Measurements from ENCODE around the gene SSMEM1.
A peak's percentile ranks its signal among the peaks of the same experiment; 100 is the strongest.

SSMEM1 gene

GRCh38 chr7:130174237-130174959 lies 33.3 kb upstream of the SSMEM1 start:
- H3K27ac ChIP-seq (ENCODE audit: low read length, poor library complexity, severe bottlenecking): no peak overlapping the region
- H3K9ac ChIP-seq (ENCODE audit: low read length): no peak overlapping the region
- peaks cover 6% of the 10 kb centered on the region for H3K79me1 ChIP-seq (replicated peaks; ENCODE audit: low read length, poor library complexity, severe bottlenecking)
- no peak overlapping the region for H3K18ac ChIP-seq (ENCODE audit: low read depth in 1 of 2, low read length in 2 of 2)
- WGBS: 100% methylated on average over 3 of the region's 4 CpGs
- no peak overlapping the region for H3K4ac ChIP-seq (ENCODE audit: low read depth in 1 of 2, low read length in 2 of 2)
- H3K4me1 ChIP-seq (ENCODE audit: control insufficient read depth, insufficient read depth, low read depth, low read length): peaks cover 1% of the 10 kb centered on the region
- no peak overlapping the region for H3K23ac ChIP-seq (ENCODE audit: low read length in 2 of 2)
- H3K36me3 ChIP-seq (ENCODE audit: control insufficient read depth in 1 of 2, insufficient read depth in 2 of 2, low read depth in 1 of 2, low read length in 2 of 2): peaks cover 12 to 60% of the 10 kb centered on the region in 2 experiments
- no peak overlapping the region for H2BK12ac ChIP-seq (ENCODE audit: low read length in 2 of 2)
- no peak for DNase-seq
- H4K91ac ChIP-seq (ENCODE audit: low read length): no peak overlapping the region
- no peak overlapping the region for H2BK15ac ChIP-seq (ENCODE audit: low read depth, poor library complexity, severe bottlenecking)
- H2AFZ ChIP-seq (ENCODE audit: low read depth, low read length): no peak overlapping the region
- H3K14ac ChIP-seq (ENCODE audit: low read length in 2 of 2): no peak overlapping the region
- no peak overlapping the region for H2BK120ac ChIP-seq (ENCODE audit: low read depth, low read length)
- H3K27me3 ChIP-seq (ENCODE audit: control insufficient read depth in 1 of 2, insufficient read depth in 1 of 2, low read length in 2 of 2): no peaks in the 10 kb centered on the region
- no peak overlapping the region for H4K8ac ChIP-seq (ENCODE audit: low read length)
- H3K4me3 ChIP-seq (ENCODE audit: insufficient read depth in 1 of 2, low read depth in 1 of 2, low read length in 2 of 2): no peak overlapping the region
- no peak overlapping the region for H3K4me2 ChIP-seq (ENCODE audit: low read length, poor library complexity, severe bottlenecking)
- H2BK5ac ChIP-seq (ENCODE audit: low read depth, low read length, poor library complexity, severe bottlenecking): no peak overlapping the region
- no peaks in the 10 kb centered on the region for H3K9me3 ChIP-seq (ENCODE audit: control insufficient read depth, low read length)
- no peak overlapping the region for H2AK5ac ChIP-seq (ENCODE audit: low read length, severe bottlenecking)

GRCh38 chr7:130178251-130178650 lies 29.4 kb upstream of the SSMEM1 start:
- Histone ChIP-seq H2BK120ac (ENCODE audit: low read depth, low read length) (no peak overlapping the region), H4K8ac (ENCODE audit: low read length) (no peak overlapping the region), H3K14ac (ENCODE audit: low read length in 2 of 2) (no peak overlapping the region), H3K4me3 (ENCODE audit: insufficient read depth in 1 of 2, low read depth in 1 of 2, low read length in 2 of 2) (no peak overlapping the region), H3K9ac (ENCODE audit: low read length) (no peak overlapping the region), H2BK15ac (ENCODE audit: low read depth, poor library complexity, severe bottlenecking) (no peak overlapping the region), H3K4me1 (ENCODE audit: control insufficient read depth, insufficient read depth, low read depth, low read length) (peaks cover 1% of the 10 kb centered on the region), H3K9me3 (ENCODE audit: control insufficient read depth, low read length) (no peaks in the 10 kb centered on the region), H2AFZ (ENCODE audit: low read depth, low read length) (no peak overlapping the region), H3K79me1 (replicated peaks; ENCODE audit: low read length, poor library complexity, severe bottlenecking) (peaks cover 5% of the 10 kb centered on the region), H2BK12ac (ENCODE audit: low read length in 2 of 2) (no peak overlapping the region), H3K4me2 (ENCODE audit: low read length, poor library complexity, severe bottlenecking) (no peak overlapping the region), H2BK5ac (ENCODE audit: low read depth, low read length, poor library complexity, severe bottlenecking) (no peak overlapping the region), H3K27ac (ENCODE audit: low read length, poor library complexity, severe bottlenecking) (no peak overlapping the region), H2AK5ac (ENCODE audit: low read length, severe bottlenecking) (no peak overlapping the region), H3K27me3 (ENCODE audit: control insufficient read depth in 1 of 2, insufficient read depth in 1 of 2, low read length in 2 of 2) (no peaks in the 10 kb centered on the region), H3K4ac (ENCODE audit: low read depth in 1 of 2, low read length in 2 of 2) (no peak overlapping the region), H3K36me3 (ENCODE audit: control insufficient read depth in 1 of 2, insufficient read depth in 2 of 2, low read depth in 1 of 2, low read length in 2 of 2) (peaks cover 15 to 64% of the 10 kb centered on the region in 2 experiments), H3K18ac (ENCODE audit: low read depth in 1 of 2, low read length in 2 of 2) (no peak overlapping the region), H3K23ac (ENCODE audit: low read length in 2 of 2) (no peak overlapping the region), H4K91ac (ENCODE audit: low read length) (no peak overlapping the region)
- 100% methylated on average over 3 of the region's 4 CpGs for WGBS
- DNase-seq: no peak

GRCh38 chr7:130179631-130180030 lies 28.0 kb upstream of the SSMEM1 start:
- no peak overlapping the region for H3K4me3 ChIP-seq (ENCODE audit: insufficient read depth in 1 of 2, low read depth in 1 of 2, low read length in 2 of 2)
- WGBS: 75% methylated on average over 1 of the region's 2 CpGs
- H2BK15ac ChIP-seq (ENCODE audit: low read depth, poor library complexity, severe bottlenecking): no peak overlapping the region
- H3K27me3 ChIP-seq (ENCODE audit: control insufficient read depth in 1 of 2, insufficient read depth in 1 of 2, low read length in 2 of 2): no peaks in the 10 kb centered on the region
- no peak overlapping the region for H3K4ac ChIP-seq (ENCODE audit: low read depth in 1 of 2, low read length in 2 of 2)
- H3K4me1 ChIP-seq (ENCODE audit: control insufficient read depth, insufficient read depth, low read depth, low read length): peaks cover 1% of the 10 kb centered on the region
- H2BK120ac ChIP-seq (ENCODE audit: low read depth, low read length): no peak overlapping the region
- H2BK12ac ChIP-seq (ENCODE audit: low read length in 2 of 2): no peak overlapping the region
- H3K14ac ChIP-seq (ENCODE audit: low read length in 2 of 2): no peak overlapping the region
- H2AFZ ChIP-seq (ENCODE audit: low read depth, low read length): no peak overlapping the region
- H3K36me3 ChIP-seq (ENCODE audit: control insufficient read depth in 1 of 2, insufficient read depth in 2 of 2, low read depth in 1 of 2, low read length in 2 of 2): peaks cover 18 to 67% of the 10 kb centered on the region in 2 experiments
- H4K8ac ChIP-seq (ENCODE audit: low read length): no peak overlapping the region
- DNase-seq: no peak
- no peak overlapping the region for H2AK5ac ChIP-seq (ENCODE audit: low read length, severe bottlenecking)
- no peak overlapping the region for H3K23ac ChIP-seq (ENCODE audit: low read length in 2 of 2)
- H3K79me1 ChIP-seq (replicated peaks; ENCODE audit: low read length, poor library complexity, severe bottlenecking): peaks cover 5% of the 10 kb centered on the region
- H3K27ac ChIP-seq (ENCODE audit: low read length, poor library complexity, severe bottlenecking): no peak overlapping the region
- no peak overlapping the region for H2BK5ac ChIP-seq (ENCODE audit: low read depth, low read length, poor library complexity, severe bottlenecking)
- no peak overlapping the region for H3K4me2 ChIP-seq (ENCODE audit: low read length, poor library complexity, severe bottlenecking)
- no peak overlapping the region for H4K91ac ChIP-seq (ENCODE audit: low read length)
- no peaks in the 10 kb centered on the region for H3K9me3 ChIP-seq (ENCODE audit: control insufficient read depth, low read length)
- H3K18ac ChIP-seq (ENCODE audit: low read depth in 1 of 2, low read length in 2 of 2): no peak overlapping the region
- H3K9ac ChIP-seq (ENCODE audit: low read length): no peak overlapping the region

GRCh38 chr7:130180571-130181262 lies 26.9 kb upstream of the SSMEM1 start:
- no peak overlapping the region for H3K4me2 ChIP-seq (ENCODE audit: low read length, poor library complexity, severe bottlenecking)
- H3K79me1 ChIP-seq (replicated peaks; ENCODE audit: low read length, poor library complexity, severe bottlenecking): peaks cover 7% of the 10 kb centered on the region
- H3K27me3 ChIP-seq (ENCODE audit: control insufficient read depth in 1 of 2, insufficient read depth in 1 of 2, low read length in 2 of 2): no peaks in the 10 kb centered on the region
- no peaks in the 10 kb centered on the region for H3K9me3 ChIP-seq (ENCODE audit: control insufficient read depth, low read length)
- no peak overlapping the region for H3K14ac ChIP-seq (ENCODE audit: low read length in 2 of 2)
- peak; percentile 3 for DNase-seq
- no peak overlapping the region for H4K8ac ChIP-seq (ENCODE audit: low read length)
- no peak overlapping the region for H2BK120ac ChIP-seq (ENCODE audit: low read depth, low read length)
- H3K27ac ChIP-seq (ENCODE audit: low read length, poor library complexity, severe bottlenecking): no peak overlapping the region
- no peak overlapping the region for H2AK5ac ChIP-seq (ENCODE audit: low read length, severe bottlenecking)
- no peak overlapping the region for H4K91ac ChIP-seq (ENCODE audit: low read length)
- H2BK12ac ChIP-seq (ENCODE audit: low read length in 2 of 2): no peak overlapping the region
- no peak overlapping the region for H3K4ac ChIP-seq (ENCODE audit: low read depth in 1 of 2, low read length in 2 of 2)
- H3K36me3 ChIP-seq (ENCODE audit: control insufficient read depth in 1 of 2, insufficient read depth in 2 of 2, low read depth in 1 of 2, low read length in 2 of 2): peaks cover 15 to 66% of the 10 kb centered on the region in 2 experiments
- no peak overlapping the region for H2BK5ac ChIP-seq (ENCODE audit: low read depth, low read length, poor library complexity, severe bottlenecking)
- no peak overlapping the region for H3K23ac ChIP-seq (ENCODE audit: low read length in 2 of 2)
- no peak overlapping the region for H3K4me3 ChIP-seq (ENCODE audit: insufficient read depth in 1 of 2, low read depth in 1 of 2, low read length in 2 of 2)
- H3K18ac ChIP-seq (ENCODE audit: low read depth in 1 of 2, low read length in 2 of 2): no peak overlapping the region
- no peak overlapping the region for H2AFZ ChIP-seq (ENCODE audit: low read depth, low read length)
- H3K4me1 ChIP-seq (ENCODE audit: control insufficient read depth, insufficient read depth, low read depth, low read length): no peaks in the 10 kb centered on the region
- H3K9ac ChIP-seq (ENCODE audit: low read length): no peak overlapping the region
- WGBS: 93% methylated on average over 2 of the region's 9 CpGs
- H2BK15ac ChIP-seq (ENCODE audit: low read depth, poor library complexity, severe bottlenecking): no peak overlapping the region
